ENCODE data around the gene ERN1.

ERN1 gene

DNA sequence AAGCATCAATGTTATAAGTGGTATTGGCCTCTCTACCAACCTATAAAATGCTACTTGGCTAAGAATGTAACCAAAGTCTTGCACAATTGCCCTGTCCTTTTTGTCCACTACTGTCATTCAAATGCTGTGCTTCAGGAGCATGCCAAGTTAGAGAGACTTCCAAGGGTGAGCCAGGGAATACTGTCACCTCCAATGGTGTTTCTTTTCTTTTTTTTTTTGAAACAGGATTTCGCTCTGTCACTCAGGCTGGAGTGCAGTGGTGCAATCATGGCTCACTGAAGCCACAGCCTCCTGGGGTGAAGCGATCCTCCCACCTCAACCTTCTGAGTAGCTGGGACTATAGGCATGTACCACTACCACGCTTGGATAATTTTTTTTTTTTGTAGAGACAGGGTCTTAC is 43.7 kb upstream of the ERN1 start:
- H3K4me1 ChIP-seq (ENCODE audit: low read length): no peaks in the 10 kb centered on the region
- TF ChIP-seq, protein P1, sequence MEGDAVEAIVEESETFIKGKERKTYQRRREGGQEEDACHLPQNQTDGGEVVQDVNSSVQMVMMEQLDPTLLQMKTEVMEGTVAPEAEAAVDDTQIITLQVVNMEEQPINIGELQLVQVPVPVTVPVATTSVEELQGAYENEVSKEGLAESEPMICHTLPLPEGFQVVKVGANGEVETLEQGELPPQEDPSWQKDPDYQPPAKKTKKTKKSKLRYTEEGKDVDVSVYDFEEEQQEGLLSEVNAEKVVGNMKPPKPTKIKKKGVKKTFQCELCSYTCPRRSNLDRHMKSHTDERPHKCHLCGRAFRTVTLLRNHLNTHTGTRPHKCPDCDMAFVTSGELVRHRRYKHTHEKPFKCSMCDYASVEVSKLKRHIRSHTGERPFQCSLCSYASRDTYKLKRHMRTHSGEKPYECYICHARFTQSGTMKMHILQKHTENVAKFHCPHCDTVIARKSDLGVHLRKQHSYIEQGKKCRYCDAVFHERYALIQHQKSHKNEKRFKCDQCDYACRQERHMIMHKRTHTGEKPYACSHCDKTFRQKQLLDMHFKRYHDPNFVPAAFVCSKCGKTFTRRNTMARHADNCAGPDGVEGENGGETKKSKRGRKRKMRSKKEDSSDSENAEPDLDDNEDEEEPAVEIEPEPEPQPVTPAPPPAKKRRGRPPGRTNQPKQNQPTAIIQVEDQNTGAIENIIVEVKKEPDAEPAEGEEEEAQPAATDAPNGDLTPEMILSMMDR (IDR thresholded peaks at IDR 0.05; ENCODE audit: low read length): no peak
- TF ChIP-seq EZH2 (optimal IDR thresholded peaks at IDR 0.05; ENCODE audit: low read depth, low read length): no peak
- no peak for TF ChIP-seq EZH2phosphoT487 (IDR thresholded peaks at IDR 0.05; ENCODE audit: low read length)
- H3K9me3 ChIP-seq (replicated peaks; ENCODE audit: insufficient read depth, low read length): no peaks in the 10 kb centered on the region
- no peak overlapping the region for H2AFZ ChIP-seq (ENCODE audit: low read length)
- no peaks in the 10 kb centered on the region for H3K79me2 ChIP-seq (ENCODE audit: low read length)
- H3K9me2 ChIP-seq (replicated peaks; ENCODE audit: insufficient read depth, low read length): no peaks in the 10 kb centered on the region
- H3K36me3 ChIP-seq (replicated peaks; ENCODE audit: insufficient read depth, low read length): no peaks in the 10 kb centered on the region
- no peak overlapping the region for H3K4me3 ChIP-seq (ENCODE audit: low read length)
- no peaks in the 10 kb centered on the region for H3K27me3 ChIP-seq (replicated peaks; ENCODE audit: insufficient read depth, low read length)
- no peak overlapping the region for H3K4me2 ChIP-seq (ENCODE audit: low read depth, low read length)
- DNase-seq: no peak
- H3K27ac ChIP-seq (ENCODE audit: low read length): no peak overlapping the region
- H4K20me1 ChIP-seq (ENCODE audit: insufficient read depth, low read length): no peaks in the 10 kb centered on the region
- no peak overlapping the region for H3K9ac ChIP-seq (ENCODE audit: low read length)
- H3F3A ChIP-seq (ENCODE audit: insufficient read depth, low read length): 0 out of 2 replicates have a peak, but pooled peaks cover 3% of the 10 kb centered on the region

DNA sequence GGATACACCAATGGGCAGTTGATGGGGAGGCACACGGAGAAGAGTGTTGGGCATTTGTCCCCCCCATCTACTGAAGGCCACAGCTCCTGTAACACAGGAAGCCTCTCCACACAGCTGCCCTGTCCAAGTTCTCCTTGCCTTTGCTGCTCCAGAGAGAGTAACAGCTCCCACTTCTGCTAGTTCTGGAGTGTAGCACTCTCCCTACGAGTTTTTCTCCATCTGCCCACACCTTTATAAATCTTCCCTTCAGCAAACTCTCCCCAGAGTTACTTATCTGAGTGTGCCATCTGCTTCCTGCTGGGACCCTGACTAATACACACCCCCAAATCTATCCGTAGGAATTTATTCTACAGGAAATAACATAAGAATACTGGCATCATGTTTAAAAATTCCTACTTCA is 42.6 kb upstream of the ERN1 start:
- Histone ChIP-seq H3K9ac (ENCODE audit: low read length) (no peak overlapping the region), H3K27me3 (replicated peaks; ENCODE audit: insufficient read depth, low read length) (no peaks in the 10 kb centered on the region), H3F3A (ENCODE audit: insufficient read depth, low read length) (0 out of 2 replicates have a peak, but pooled peaks cover 3% of the 10 kb centered on the region), H3K4me1 (ENCODE audit: low read length) (no peaks in the 10 kb centered on the region), H3K4me2 (ENCODE audit: low read depth, low read length) (no peak overlapping the region), H3K9me3 (replicated peaks; ENCODE audit: insufficient read depth, low read length) (no peaks in the 10 kb centered on the region), H3K9me2 (replicated peaks; ENCODE audit: insufficient read depth, low read length) (no peaks in the 10 kb centered on the region), H2AFZ (ENCODE audit: low read length) (no peak overlapping the region), H4K20me1 (ENCODE audit: insufficient read depth, low read length) (no peaks in the 10 kb centered on the region), H3K4me3 (ENCODE audit: low read length) (no peak overlapping the region), H3K27ac (ENCODE audit: low read length) (no peak overlapping the region), H3K79me2 (ENCODE audit: low read length) (no peaks in the 10 kb centered on the region), H3K36me3 (replicated peaks; ENCODE audit: insufficient read depth, low read length) (no peaks in the 10 kb centered on the region)
- TF ChIP-seq, protein P1 (IDR thresholded peaks at IDR 0.05; ENCODE audit: low read length): no peak
- TF ChIP-seq EZH2phosphoT487 (IDR thresholded peaks at IDR 0.05; ENCODE audit: low read length): no peak
- TF ChIP-seq EZH2 (optimal IDR thresholded peaks at IDR 0.05; ENCODE audit: low read depth, low read length): no peak
- DNase-seq: no peak

DNA sequence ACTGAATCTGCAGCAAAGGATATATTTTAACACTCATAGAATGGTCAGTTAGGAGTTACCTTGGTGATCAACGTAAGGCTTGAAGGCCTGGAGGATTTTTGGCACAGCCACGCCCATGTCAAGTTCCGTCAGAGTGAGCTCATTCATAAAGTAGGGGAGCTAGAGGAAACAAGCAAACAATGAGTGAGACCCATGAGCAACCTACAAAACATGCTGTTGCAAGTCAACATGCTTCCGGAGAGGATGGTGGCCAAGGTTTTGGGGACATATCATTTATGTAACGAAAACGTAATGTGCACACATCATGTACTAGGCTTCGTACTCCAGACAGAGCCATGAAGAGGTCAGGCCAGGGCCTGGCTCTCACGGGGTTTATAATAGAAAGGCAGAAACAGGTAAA is 41.1 kb upstream of the ERN1 start:
- H3K4me1 ChIP-seq (ENCODE audit: low read length): no peaks in the 10 kb centered on the region
- H2AFZ ChIP-seq (ENCODE audit: low read length): no peak overlapping the region
- H3K27me3 ChIP-seq (replicated peaks; ENCODE audit: insufficient read depth, low read length): no peaks in the 10 kb centered on the region
- 0 out of 2 replicates have a peak, but pooled peaks cover 3% of the 10 kb centered on the region for H3F3A ChIP-seq (ENCODE audit: insufficient read depth, low read length)
- TF ChIP-seq, protein P1 (IDR thresholded peaks at IDR 0.05; ENCODE audit: low read length): no peak
- TF ChIP-seq EZH2phosphoT487 (IDR thresholded peaks at IDR 0.05; ENCODE audit: low read length) (no peak), EZH2 (optimal IDR thresholded peaks at IDR 0.05; ENCODE audit: low read depth, low read length) (no peak)
- no peaks in the 10 kb centered on the region for H3K9me3 ChIP-seq (replicated peaks; ENCODE audit: insufficient read depth, low read length)
- no peak for DNase-seq
- no peak overlapping the region for H3K4me3 ChIP-seq (ENCODE audit: low read length)
- no peaks in the 10 kb centered on the region for H3K79me2 ChIP-seq (ENCODE audit: low read length)
- H4K20me1 ChIP-seq (ENCODE audit: insufficient read depth, low read length): no peaks in the 10 kb centered on the region
- no peaks in the 10 kb centered on the region for H3K36me3 ChIP-seq (replicated peaks; ENCODE audit: insufficient read depth, low read length)
- H3K27ac ChIP-seq (ENCODE audit: low read length): no peak overlapping the region
- H3K4me2 ChIP-seq (ENCODE audit: low read depth, low read length): no peak overlapping the region
- H3K9ac ChIP-seq (ENCODE audit: low read length): no peak overlapping the region
- no peaks in the 10 kb centered on the region for H3K9me2 ChIP-seq (replicated peaks; ENCODE audit: insufficient read depth, low read length)
